ENCODE results near the gene FAM200B.
A peak's percentile ranks its signal among the peaks of the same experiment; 100 is the strongest.
"Not testable (repeated sequence)": the region's sequence is repeated elsewhere in the genome, so short reads cannot be mapped to it uniquely, and the experiment has no call there.

Gene FAM200B

GRCh38 chr4:15696866-15697265 is 15.2 kb downstream of the FAM200B start:
- no peak for DNase-seq (ENCODE audit: low read depth)

GRCh38 chr4:15702941-15703403 is 21.3 kb downstream of the FAM200B start, which contains the start of gene BST1:
Gene BST1 (plus strand): TSS chr4:15703065. CDS start chr4:15703145, 80 bp downstream.
- DNase-seq (ENCODE audit: low read depth), result peak; percentile 36

GRCh38 chr4:15703439-15703838 is 21.8 kb downstream of the FAM200B start:
- no peak for DNase-seq (ENCODE audit: low read depth)

GRCh38 chr4:15704129-15704528 is 22.5 kb downstream of the FAM200B start:
- DNase-seq (ENCODE audit: low read depth), result no peak

GRCh38 chr4:15706646-15707362 is 25.2 kb downstream of the FAM200B start:
- no peak for DNase-seq (ENCODE audit: low read depth)

GRCh38 chr4:15707363-15707715 is 25.7 kb downstream of the FAM200B start:
- DNase-seq (ENCODE audit: low read depth), result no peak

GRCh38 chr4:15711762-15712161 is 30.1 kb downstream of the FAM200B start:
- DNase-seq (ENCODE audit: low read depth), result no peak

- no peak for DNase-seq (ENCODE audit: low read depth)
Measured at GRCh38 chr4:15712214-15712613, 30.6 kb downstream of the FAM200B start.

- no peak for DNase-seq (ENCODE audit: low read depth)
Measured at GRCh38 chr4:15714141-15714540, 32.5 kb downstream of the FAM200B start.

GRCh38 chr4:15714646-15715435 is 33.2 kb downstream of the FAM200B start:
- no peak for DNase-seq (ENCODE audit: low read depth)

- no peak for DNase-seq (ENCODE audit: low read depth)
Measured at GRCh38 chr4:15716115-15716514, 34.5 kb downstream of the FAM200B start.

- DNase-seq (ENCODE audit: low read depth), result no peak
Measured at GRCh38 chr4:15717086-15717485, 35.5 kb downstream of the FAM200B start.

- no peak for DNase-seq (ENCODE audit: low read depth)
Measured at GRCh38 chr4:15717657-15718416, 36.2 kb downstream of the FAM200B start.

GRCh38 chr4:15718465-15718864 is 36.8 kb downstream of the FAM200B start:
- DNase-seq (ENCODE audit: low read depth), result no peak

GRCh38 chr4:15718959-15719358 is 37.3 kb downstream of the FAM200B start:
- DNase-seq (ENCODE audit: low read depth), result no peak

- DNase-seq (ENCODE audit: low read depth), result no peak
Measured at GRCh38 chr4:15719506-15719905, 37.9 kb downstream of the FAM200B start.

GRCh38 chr4:15720851-15721250 is 39.2 kb downstream of the FAM200B start:
- DNase-seq (ENCODE audit: low read depth), result no peak

GRCh38 chr4:15725608-15726007 is 44.0 kb downstream of the FAM200B start:
- no peak for DNase-seq (ENCODE audit: low read depth)

GRCh38 chr4:15729910-15730533 is 48.4 kb downstream of the FAM200B start:
- no peak for DNase-seq (ENCODE audit: low read depth)

- not testable (repeated sequence) for DNase-seq (ENCODE audit: low read depth)
Measured at GRCh38 chr4:15733061-15733460, 51.4 kb downstream of the FAM200B start.

GRCh38 chr4:15735536-15735935 is 53.9 kb downstream of the FAM200B start:
- no peak for DNase-seq (ENCODE audit: low read depth)

GRCh38 chr4:15736514-15737050 is 55.0 kb downstream of the FAM200B start:
- no peak for DNase-seq (ENCODE audit: low read depth)
